Spleen (tissue), 7 donors: Measurements from ENCODE around the gene WDR81.

Experiments
- POLR2AphosphoS5 ChIP-seq, 3 donors: sonication (generic); formaldehyde crosslinking; IDR thresholded peaks; one replicate each; pipeline ENCODE4 v1.5.1; 2017; ENCODE audit warnings: antibody characterized with exemption in 3 of 3
- TF ChIP-seq, protein P1 (sequence below), 11 experiments: fragments of 200-600 bp in 7 of 11; fragments of 450-650 bp in 4 of 11; sonication (generic) in 4 of 11; IDR thresholded peaks in 8 of 11; conservative IDR thresholded peaks in 3 of 11; 1 replicate in 7 of 11; 2 replicates in 4 of 11; pipeline versions ENCODE4 v1.4.0 to v1.8.0; 2016 to 2021; ENCODE audit warnings: antibody characterized with exemption in 11 of 11, inconsistent platforms in 4 of 11, mild to moderate bottlenecking in 1 of 11
- donor health status: DM: no; HTN: no; CAD: no; lungs with moderate emphysema.
- donor health status: DM: no; HTN: no; CAD: no.
- donor health status: DM: no; HTN: no; CAD: no.

DNA sequence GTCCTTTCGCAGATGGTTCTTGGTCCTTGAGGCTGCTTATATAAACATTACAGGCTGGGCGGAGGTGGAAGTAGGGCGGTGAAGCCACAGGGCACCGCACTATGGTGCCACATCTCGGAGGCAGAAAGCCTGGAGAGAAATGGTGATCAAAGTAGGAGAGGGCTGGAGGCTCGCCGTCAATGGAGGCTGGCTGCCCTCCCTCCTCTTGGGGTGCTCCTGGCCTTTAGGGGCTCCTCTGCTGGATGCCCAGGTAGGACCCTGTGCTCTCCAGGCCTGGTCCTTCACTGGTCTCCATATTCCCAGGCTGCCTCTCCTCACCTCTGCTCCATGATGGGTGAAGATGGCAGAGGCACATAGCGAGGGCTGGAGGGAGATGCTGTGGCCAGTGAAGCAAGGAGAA lies 12.2 kb upstream of the WDR81 start:
- peak in 2 of 3 donors; percentile 32 to 52 for TF ChIP-seq POLR2AphosphoS5 (IDR thresholded peaks at IDR 0.05)
- TF ChIP-seq, protein P1, sequence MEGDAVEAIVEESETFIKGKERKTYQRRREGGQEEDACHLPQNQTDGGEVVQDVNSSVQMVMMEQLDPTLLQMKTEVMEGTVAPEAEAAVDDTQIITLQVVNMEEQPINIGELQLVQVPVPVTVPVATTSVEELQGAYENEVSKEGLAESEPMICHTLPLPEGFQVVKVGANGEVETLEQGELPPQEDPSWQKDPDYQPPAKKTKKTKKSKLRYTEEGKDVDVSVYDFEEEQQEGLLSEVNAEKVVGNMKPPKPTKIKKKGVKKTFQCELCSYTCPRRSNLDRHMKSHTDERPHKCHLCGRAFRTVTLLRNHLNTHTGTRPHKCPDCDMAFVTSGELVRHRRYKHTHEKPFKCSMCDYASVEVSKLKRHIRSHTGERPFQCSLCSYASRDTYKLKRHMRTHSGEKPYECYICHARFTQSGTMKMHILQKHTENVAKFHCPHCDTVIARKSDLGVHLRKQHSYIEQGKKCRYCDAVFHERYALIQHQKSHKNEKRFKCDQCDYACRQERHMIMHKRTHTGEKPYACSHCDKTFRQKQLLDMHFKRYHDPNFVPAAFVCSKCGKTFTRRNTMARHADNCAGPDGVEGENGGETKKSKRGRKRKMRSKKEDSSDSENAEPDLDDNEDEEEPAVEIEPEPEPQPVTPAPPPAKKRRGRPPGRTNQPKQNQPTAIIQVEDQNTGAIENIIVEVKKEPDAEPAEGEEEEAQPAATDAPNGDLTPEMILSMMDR (IDR thresholded peaks at IDR 0.05 in 8 of 11, conservative IDR thresholded peaks at IDR 0.05 in 3 of 11) = no peak
